HG02763 (cell line): Measurements from ENCODE around the gene ZNF714.
"Not testable (repeated sequence)": the region's sequence is repeated elsewhere in the genome, so short reads cannot be mapped to it uniquely, and the experiment has no call there.

ENCODE experiments used
- ATAC-seq: cut with Tn5 transposase; IDR thresholded peaks from one replicate; pipeline ENCODE4 v1.9.1; 2021; ENCODE audit warnings: mild to moderate bottlenecking, moderate library complexity; ENCODE audit not compliant: unreplicated experiment

ZNF714 gene

DNA sequence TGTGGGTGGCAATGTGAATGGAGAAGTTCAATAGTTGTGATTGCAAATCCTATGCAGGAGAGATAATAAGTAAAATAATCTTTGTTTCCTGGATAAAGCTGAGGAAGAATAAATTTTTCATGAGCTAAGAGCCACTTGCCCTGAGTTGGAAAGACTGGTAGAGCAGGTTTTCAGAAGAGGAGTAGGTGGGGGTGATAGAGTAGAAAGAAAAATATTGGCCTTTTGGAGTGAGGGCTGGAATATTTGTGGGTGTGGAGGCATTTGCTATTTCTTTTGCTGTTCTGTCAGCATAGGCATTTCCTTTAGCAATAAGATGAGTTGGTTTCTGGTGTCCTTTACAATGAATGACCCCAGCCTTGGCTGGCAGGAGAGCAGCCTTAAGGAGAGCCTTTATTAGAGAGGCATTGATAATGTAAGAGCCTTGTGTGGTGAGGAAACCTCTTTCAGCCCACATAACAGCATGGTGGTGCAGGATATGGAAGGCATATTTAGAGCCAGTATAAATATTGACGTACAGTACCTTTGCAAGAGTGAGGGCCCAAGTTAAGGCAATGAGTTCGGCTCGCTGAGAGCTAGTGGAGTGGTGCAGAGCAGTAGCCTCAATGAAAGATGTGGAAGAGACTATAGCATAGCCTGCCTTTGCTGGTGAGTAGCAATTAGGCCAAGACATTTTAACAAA lies 48.2 kb downstream of the ZNF714 start:
- no peak for ATAC-seq

DNA sequence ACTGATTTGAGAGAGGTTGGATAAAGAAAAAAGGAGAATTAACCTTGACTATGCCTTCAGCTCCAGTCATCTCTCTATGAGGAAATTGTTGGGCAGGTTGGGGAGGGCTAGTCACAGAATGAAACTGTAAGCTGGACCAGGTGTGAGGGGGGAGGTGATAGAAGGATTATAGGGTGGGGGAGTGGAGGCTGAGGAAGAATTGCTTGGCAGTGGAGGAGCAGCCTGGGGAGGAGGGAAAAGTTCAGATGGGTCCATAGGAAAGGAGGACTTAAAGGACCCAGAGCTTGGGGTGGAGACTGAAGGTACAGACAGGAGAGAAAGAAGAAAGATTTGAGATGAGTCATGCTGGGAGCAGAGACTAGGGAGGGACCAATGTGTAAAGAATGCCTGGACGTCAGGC lies 51.6 kb downstream of the ZNF714 start:
- no peak for ATAC-seq

DNA sequence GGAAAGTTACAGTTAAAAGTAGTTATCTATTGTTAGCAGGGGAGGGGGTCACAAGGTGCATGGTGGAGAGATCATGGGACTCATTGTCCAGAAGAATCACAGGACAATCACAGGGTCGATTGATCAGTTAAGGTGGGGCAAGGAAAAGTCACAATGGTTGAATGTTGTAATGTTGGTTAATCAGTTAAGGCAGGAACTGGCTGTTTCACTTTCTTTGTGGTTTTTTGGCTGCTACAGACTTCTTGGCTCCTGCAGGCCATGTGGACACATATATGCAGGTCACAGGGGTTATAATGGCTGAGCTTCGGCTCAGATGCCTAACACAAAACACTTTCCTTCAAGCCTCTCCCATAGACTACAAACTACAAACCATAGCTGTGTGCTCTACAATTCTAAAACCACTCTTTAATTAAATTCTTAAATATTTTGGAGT lies 52.9 kb downstream of the ZNF714 start:
- no peak for ATAC-seq

DNA sequence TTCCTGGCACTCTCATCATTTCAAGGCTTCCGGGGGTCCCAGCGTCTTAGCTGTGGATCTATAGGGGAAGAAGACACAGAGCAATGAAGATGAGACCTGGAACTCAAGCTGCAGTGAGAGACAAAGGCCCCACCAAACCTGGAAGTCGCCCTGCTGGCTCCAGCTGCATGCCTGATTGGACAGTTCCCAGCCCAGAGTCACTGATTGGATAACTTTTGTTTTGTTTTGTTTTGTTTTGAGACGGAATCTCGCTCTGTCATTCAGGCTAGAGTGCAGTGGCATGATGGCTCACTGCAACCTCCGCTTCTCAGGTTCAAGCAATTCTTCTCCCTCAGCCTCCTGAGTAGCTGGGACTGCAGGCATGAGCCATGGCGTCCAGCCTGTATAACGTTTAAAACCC lies 53.4 kb downstream of the ZNF714 start:
- ATAC-seq = no peak

DNA sequence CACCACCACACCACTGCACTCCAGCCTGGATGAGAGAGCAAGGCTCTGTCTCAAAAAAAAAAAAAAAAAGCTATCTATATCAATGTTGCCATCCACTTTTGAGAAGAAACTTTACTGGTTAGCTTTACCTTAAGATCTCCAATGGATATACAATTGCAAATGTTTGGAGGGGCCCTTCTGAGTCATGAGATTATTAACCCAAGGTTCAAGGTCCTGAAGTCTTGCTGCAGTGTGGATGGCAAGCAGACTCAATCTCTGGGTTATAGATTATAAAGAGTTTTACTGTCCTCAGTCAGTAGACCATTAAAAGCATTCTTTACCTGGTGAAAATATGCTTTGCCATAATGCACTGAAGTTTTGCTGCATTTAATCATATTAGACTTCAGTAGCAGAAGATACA lies 56.1 kb downstream of the ZNF714 start:
- ATAC-seq = no peak

DNA sequence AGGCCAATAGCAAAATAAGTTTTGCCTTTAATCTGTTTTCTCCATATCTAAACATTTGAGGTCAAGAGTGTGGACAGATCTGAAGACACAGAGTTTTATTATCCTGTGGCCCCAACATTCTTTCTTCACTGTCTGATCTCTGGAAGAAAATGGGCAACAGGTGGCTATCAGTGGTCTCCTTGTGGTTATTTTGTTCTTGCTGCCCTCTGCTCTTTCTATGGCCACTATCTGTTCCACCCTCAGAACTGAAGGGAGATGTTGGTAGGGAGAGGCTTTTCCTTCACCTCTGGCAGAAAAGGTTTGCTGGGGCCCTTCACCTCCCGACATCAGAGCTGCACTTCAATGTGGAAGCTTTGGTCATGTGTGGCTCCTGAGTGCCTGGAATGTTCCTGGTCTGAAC lies 59.0 kb downstream of the ZNF714 start:
- ATAC-seq = not testable (repeated sequence)

DNA sequence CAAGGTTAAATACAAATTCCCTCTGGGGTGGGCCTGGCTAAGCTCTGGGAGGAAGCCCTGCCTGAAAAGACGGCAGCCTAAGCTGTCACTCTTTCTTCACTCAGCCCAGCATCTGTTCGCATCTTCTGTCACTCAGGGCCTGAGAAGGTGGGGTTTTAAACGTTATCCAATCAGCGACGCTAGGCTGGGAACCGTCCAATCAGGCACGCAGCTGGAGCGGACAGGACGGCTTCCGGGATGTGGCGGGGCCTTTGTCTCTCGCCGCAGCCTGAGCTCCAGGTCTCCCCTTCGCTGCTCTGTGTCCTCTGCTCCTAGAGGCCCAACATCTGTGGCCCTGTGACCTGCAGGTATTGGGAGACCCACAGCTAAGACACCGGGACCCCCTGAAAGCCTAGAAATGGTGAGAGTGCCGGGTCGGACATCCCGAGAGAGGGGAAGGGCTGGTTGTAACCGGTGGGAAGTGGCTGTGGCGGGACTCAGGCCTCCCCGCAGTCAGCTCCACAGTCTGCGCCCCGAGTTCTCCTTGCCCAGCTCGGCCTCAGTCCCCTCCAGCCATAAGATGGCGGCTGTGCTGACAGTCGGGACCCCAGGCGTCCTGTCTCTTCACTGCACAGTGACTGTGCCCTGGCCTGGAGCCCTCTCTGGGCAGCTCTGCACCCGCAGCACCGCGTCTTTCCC lies 59.9 kb downstream of the ZNF714 start, which contains the start of gene ZNF431:
ZNF431 (plus strand) TSS at position 254 of the 678 bp plus-strand sequence; CDS start at position 398, 144 bp downstream.
- peak; percentile 99 for ATAC-seq

DNA sequence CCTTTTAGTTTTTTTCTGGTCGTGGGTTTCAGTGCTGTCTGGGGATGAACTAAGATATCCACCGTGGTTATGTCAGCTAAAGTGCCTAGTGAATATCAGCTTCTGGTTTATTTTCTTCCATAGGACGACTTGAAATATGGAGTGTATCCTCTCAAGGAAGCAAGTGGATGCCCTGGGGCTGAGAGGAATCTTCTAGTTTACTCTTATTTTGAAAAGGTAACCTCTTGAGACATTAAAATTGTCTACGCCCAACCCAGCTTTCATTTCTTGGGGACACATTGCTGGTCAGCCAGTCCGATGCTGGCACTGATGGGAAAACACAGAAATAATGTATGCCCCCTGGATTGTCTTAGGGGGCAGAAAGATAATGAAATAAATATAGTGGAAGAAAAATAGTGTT lies 61.4 kb downstream of the ZNF714 start:
- ATAC-seq = no peak

DNA sequence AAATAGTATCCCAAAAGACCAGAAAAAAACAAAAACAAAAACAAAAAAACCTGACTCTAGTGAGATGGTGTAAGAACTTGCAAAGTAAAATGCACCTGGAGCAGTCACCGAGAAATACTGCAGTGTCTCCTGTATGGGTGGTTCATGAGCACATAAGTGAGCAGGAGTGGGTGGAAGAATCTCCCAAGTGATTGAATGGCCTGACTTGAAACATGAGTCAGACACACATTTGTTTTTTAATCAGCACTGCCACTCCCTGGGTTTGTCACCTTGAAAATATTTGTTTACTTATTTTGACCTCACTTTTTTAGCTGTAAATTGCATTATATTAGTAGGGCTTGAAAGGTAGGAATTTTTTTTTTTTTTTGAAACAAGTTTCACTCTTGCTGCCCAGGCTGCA lies 61.9 kb downstream of the ZNF714 start:
- no peak for ATAC-seq

DNA sequence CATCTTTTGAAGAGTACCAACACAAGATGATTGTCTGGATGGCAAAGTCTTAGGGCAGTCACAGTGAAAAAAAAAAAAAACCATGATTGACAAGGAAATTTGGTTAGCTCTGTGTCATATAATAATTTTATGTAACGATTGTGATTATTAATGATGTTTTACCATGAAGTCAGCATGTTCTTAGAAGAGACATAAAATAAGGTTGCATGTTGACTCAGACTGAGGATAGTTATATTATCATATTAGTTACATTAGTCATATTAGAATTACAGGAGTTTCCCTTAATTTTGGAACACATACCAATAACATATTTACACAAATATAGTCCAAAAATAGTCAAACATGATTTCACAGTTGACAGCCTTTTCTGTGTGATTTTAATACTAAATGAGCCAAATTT lies 65.5 kb downstream of the ZNF714 start:
- ATAC-seq = no peak

DNA sequence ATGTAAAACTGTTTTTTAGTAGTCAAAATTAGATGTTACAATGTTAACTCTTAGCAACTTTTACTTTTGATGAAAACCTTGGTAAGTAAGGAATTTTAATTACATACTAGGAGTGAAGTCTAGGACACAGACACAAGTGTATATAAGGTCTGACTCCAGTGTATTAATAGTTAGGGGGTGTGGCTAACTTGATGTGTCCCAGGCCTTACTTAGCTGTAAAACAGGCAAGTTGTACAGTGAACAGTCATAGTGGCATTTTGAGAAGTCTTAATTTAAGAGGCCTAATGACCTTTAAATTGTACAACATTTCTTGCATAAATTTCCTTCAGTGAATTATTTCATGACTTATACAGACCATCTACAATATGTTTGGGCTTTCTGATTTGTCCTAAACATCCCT lies 66.7 kb downstream of the ZNF714 start:
- no peak for ATAC-seq

DNA sequence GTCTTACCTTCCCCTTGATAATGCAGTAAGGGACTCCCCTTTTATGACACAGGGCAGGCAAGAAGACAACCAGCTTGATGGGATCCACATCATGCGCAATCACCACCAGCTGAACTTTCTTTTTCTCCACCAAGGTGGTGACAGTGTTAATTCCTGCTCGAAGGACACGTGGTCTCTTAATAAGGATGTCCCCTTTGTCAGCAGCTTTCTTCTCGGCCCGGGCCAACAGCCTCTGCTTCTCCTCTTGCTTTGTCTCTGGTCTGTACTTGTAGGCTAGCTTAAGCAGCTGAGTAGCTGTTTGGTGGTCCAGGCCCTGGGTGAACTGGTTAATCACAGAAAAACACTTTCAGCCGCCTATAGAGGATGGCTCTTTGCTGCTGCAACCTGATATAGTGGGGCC lies 67.9 kb downstream of the ZNF714 start:
- no peak for ATAC-seq

DNA sequence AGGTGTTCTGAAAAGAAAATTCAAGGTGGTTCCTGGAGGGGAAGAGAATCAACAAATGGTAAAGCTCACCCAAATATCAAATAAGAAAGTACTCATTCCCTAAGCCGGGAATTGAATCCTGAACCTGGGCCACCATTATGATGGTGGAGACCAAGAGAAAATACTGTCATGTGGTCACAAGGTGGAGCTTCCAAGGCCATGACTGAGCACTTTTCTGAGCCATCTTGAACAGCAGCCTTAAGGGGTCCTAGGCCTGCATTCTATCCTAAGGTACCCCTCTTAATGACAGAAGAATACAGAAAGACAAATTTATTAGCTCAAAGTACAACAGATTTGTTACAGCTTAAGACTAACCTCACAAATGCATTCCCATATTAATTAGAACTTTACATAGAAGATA lies 69.5 kb downstream of the ZNF714 start:
- ATAC-seq = no peak

DNA sequence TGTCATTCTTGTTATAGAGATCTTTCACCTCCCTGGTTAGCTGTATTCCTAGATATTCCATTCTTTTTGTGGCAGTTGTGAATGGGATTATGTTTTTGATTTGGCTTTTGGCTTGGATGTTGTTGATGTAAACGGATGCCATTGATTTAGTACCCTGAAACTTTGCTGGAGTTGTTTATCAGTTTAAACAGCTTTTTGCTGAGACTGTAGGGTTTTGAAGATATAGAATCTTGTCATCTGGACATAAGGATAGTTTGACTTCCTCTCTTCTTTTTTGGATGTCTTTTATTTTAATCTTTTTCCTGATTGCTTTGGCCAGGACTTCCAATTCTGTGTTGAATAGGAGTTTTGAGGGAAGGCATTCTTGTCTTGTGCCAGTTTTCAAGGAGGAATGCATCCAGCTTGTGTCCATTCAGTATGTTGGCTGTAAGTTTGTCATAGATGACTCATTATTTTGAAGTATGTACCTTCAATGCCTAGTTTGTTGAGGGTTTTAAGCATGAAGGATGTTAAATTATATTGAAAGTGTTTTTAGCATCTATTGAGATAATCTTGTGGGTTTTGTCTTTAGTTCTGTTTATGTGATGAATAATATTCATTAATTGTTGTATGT lies 76.6 kb downstream of the ZNF714 start:
- ATAC-seq = no peak

DNA sequence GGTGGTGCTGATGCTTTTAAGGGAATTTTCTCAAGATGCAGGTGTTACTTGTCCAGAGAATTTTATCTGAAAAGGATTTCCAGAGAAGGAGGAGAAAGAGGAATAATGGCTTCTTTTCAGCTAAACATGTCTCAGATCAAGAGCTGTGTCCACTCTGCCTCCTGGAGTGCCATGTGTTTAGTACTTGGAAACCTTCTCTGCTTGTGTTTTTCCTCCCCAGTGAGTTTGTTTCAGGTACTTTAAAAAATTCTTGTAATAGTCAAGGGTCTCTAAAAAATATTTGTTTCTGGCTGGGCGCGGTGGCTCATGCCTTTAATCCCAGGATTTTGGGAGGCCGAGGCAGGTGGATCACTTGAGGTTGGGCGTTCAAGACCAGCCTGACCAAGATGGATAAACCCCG lies 82.5 kb downstream of the ZNF714 start:
- no peak for ATAC-seq

DNA sequence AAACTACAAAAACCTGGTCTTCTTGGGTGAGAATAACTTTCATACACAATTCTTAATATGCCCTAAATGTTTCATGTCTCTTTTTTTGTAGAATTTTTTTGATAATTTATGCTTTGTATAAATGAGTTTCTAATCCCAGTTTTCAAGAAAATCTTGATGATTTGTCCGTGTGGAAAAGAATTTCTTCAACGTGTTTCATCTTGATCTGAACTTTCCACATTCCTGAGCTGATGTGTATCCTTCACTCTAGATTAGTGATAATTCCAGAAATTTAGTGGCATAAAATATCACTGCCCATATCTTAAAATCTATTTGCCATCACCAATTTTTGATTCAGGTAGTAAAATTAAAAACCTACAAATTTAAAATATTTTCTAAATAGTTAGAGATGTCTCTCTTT lies 84.4 kb downstream of the ZNF714 start:
- ATAC-seq = no peak
